Activated T-cell treated with anti-CD3 and anti-CD28 coated beads, Interleukin-2, amount 50 U/mL, for 24 hours (primary cell): ENCODE measurements around the gene ZNF217.
"Not testable (repeated sequence)": the region's sequence is repeated elsewhere in the genome, so short reads cannot be mapped to it uniquely, and the experiment has no call there.

ENCODE experiments used
- DNase-seq: peaks from one replicate; pipeline ENCODE4 v3.0.0-alpha.2; 2020
- H3K27ac Mint-ChIP-seq: 2 replicates; pipeline ENCODE4 v1.8.0; 2020; ENCODE audit warnings: mild to moderate bottlenecking, mixed read lengths
- H3K27me3 Mint-ChIP-seq: 2 replicates; pipeline ENCODE4 v1.8.0; 2020; ENCODE audit warnings: mixed read lengths
- H3K36me3 Mint-ChIP-seq: 2 replicates; pipeline ENCODE4 v1.8.0; 2020; ENCODE audit warnings: low read depth, mixed read lengths
- H3K4me1 Mint-ChIP-seq: 2 replicates; pipeline ENCODE4 v1.8.0; 2020; ENCODE audit warnings: low read depth, mixed read lengths
- H3K4me3 Mint-ChIP-seq: 2 replicates; pipeline ENCODE4 v1.8.0; 2020; ENCODE audit warnings: mild to moderate bottlenecking, moderate library complexity, mixed read lengths
- H3K9me3 Mint-ChIP-seq: 2 replicates; pipeline ENCODE4 v1.8.0; 2020; ENCODE audit warnings: mixed read lengths

The ZNF217 gene

GRCh38 chr20:53593466-53594007 is at the start of gene ZNF217:
ZNF217 (minus strand) TSS chr20:53593839; CDS start chr20:53582826, 11,013 bp downstream.
- Mint-ChIP-seq H3K27ac (peak within 1 kb of the TSS; percentile 99), H3K4me1 (peaks cover 56% of the 10 kb centered on the region), H3K36me3 (peaks cover 34% of the 10 kb centered on the region), H3K4me3 (peak within 1 kb of the TSS; percentile 95)
- H3K9me3 Mint-ChIP-seq, H3K27me3 Mint-ChIP-seq: not testable (repeated sequence)
- DNase-seq, result peak; percentile 81

GRCh38 chr20:53643031-53643832 is 49.6 kb upstream of the ZNF217 start:
- Mint-ChIP-seq H3K27ac (peak overlapping the region; percentile 93), H3K4me3 (peak overlapping the region; percentile 69), H3K4me1 (peaks cover 50% of the 10 kb centered on the region), H3K27me3 (no peaks in the 10 kb centered on the region), H3K9me3 (no peaks in the 10 kb centered on the region), H3K36me3 (no peaks in the 10 kb centered on the region)
- DNase-seq, result peak; percentile 65

- H3K27me3 Mint-ChIP-seq, result no peaks in the 10 kb centered on the region
- H3K4me1 Mint-ChIP-seq, result peaks cover 50% of the 10 kb centered on the region
- no peaks in the 10 kb centered on the region for H3K9me3 Mint-ChIP-seq
- peak overlapping the region; percentile 69 for H3K4me3 Mint-ChIP-seq
- DNase-seq, result no peak
- peak overlapping the region; percentile 93 for H3K27ac Mint-ChIP-seq
- H3K36me3 Mint-ChIP-seq, result no peaks in the 10 kb centered on the region
These were observed 48.8 kb upstream of the ZNF217 start for GRCh38 chr20:53642196-53643030.

- no peak overlapping the region for H3K27ac Mint-ChIP-seq
- H3K4me1 Mint-ChIP-seq, result peaks cover 54% of the 10 kb centered on the region
- H3K4me3 Mint-ChIP-seq, result no peak overlapping the region
These were observed 46.2 kb upstream of the ZNF217 start for GRCh38 chr20:53639647-53640440.

GRCh38 chr20:53639128-53639527 is 45.5 kb upstream of the ZNF217 start:
- H3K4me1 Mint-ChIP-seq, result peaks cover 50% of the 10 kb centered on the region
- no peak overlapping the region for H3K4me3 Mint-ChIP-seq

More at GRCh38 chr20:53639647-53640440, 46.2 kb upstream of the ZNF217 start:
- Mint-ChIP-seq H3K27me3 (no peaks in the 10 kb centered on the region), H3K9me3 (no peaks in the 10 kb centered on the region), H3K36me3 (no peaks in the 10 kb centered on the region)
- DNase-seq, result no peak

GRCh38 chr20:53637310-53637709 is 43.7 kb upstream of the ZNF217 start:
- not testable (repeated sequence) for H3K27me3 Mint-ChIP-seq, DNase-seq, H3K9me3 Mint-ChIP-seq, H3K4me3 Mint-ChIP-seq, H3K36me3 Mint-ChIP-seq
- Mint-ChIP-seq H3K27ac (peak overlapping the region; percentile 22), H3K4me1 (peaks cover 33% of the 10 kb centered on the region)

More at GRCh38 chr20:53639128-53639527, 45.5 kb upstream of the ZNF217 start:
- no peaks in the 10 kb centered on the region for H3K9me3 Mint-ChIP-seq
- H3K27me3 Mint-ChIP-seq, result no peaks in the 10 kb centered on the region
- no peaks in the 10 kb centered on the region for H3K36me3 Mint-ChIP-seq
- no peak for DNase-seq
- no peak overlapping the region for H3K27ac Mint-ChIP-seq

- Mint-ChIP-seq H3K9me3 (no peaks in the 10 kb centered on the region), H3K27ac (no peak overlapping the region), H3K27me3 (no peaks in the 10 kb centered on the region), H3K4me1 (peaks cover 28% of the 10 kb centered on the region), H3K4me3 (no peak overlapping the region), H3K36me3 (no peaks in the 10 kb centered on the region)
- no peak for DNase-seq
These were observed 43.0 kb upstream of the ZNF217 start for GRCh38 chr20:53636540-53637097.

- DNase-seq, result no peak
- Mint-ChIP-seq H3K36me3 (no peaks in the 10 kb centered on the region), H3K27ac (no peak overlapping the region), H3K4me3 (no peak overlapping the region), H3K4me1 (peaks cover 23% of the 10 kb centered on the region), H3K9me3 (no peaks in the 10 kb centered on the region), H3K27me3 (no peaks in the 10 kb centered on the region)
These were observed 41.6 kb upstream of the ZNF217 start for GRCh38 chr20:53635221-53635620.

GRCh38 chr20:53631909-53632662 is 38.4 kb upstream of the ZNF217 start:
- Mint-ChIP-seq H3K9me3 (no peaks in the 10 kb centered on the region), H3K4me3 (no peak overlapping the region), H3K36me3 (no peaks in the 10 kb centered on the region), H3K4me1 (peaks cover 16% of the 10 kb centered on the region), H3K27me3 (no peaks in the 10 kb centered on the region), H3K27ac (no peak overlapping the region)
- DNase-seq, result no peak

- no peaks in the 10 kb centered on the region for H3K27me3 Mint-ChIP-seq
- H3K27ac Mint-ChIP-seq, result no peak overlapping the region
- H3K36me3 Mint-ChIP-seq, result no peaks in the 10 kb centered on the region
- no peak overlapping the region for H3K4me3 Mint-ChIP-seq
- H3K9me3 Mint-ChIP-seq, result no peaks in the 10 kb centered on the region
- DNase-seq, result no peak
- peaks cover 8% of the 10 kb centered on the region for H3K4me1 Mint-ChIP-seq
These were observed 35.8 kb upstream of the ZNF217 start for GRCh38 chr20:53629436-53629835.

- H3K4me1 Mint-ChIP-seq, result peaks cover 11% of the 10 kb centered on the region
- not testable (repeated sequence) for H3K9me3 Mint-ChIP-seq, H3K27ac Mint-ChIP-seq, H3K4me3 Mint-ChIP-seq, H3K36me3 Mint-ChIP-seq, DNase-seq, H3K27me3 Mint-ChIP-seq
These were observed 35.1 kb upstream of the ZNF217 start for GRCh38 chr20:53628758-53629157.

- Mint-ChIP-seq H3K4me3 (no peak overlapping the region), H3K27me3 (no peaks in the 10 kb centered on the region), H3K4me1 (peaks cover 18% of the 10 kb centered on the region), H3K36me3 (no peaks in the 10 kb centered on the region), H3K27ac (peak overlapping the region; percentile 30), H3K9me3 (no peaks in the 10 kb centered on the region)
- no peak for DNase-seq
These were observed 34.4 kb upstream of the ZNF217 start for GRCh38 chr20:53628076-53628475.

GRCh38 chr20:53627001-53627400 is 33.4 kb upstream of the ZNF217 start:
- H3K27me3 Mint-ChIP-seq, H3K9me3 Mint-ChIP-seq, H3K36me3 Mint-ChIP-seq, H3K27ac Mint-ChIP-seq, DNase-seq, H3K4me3 Mint-ChIP-seq: not testable (repeated sequence)
- H3K4me1 Mint-ChIP-seq, result peaks cover 29% of the 10 kb centered on the region
